Upper lobe of right lung (tissue), 1 donor: Measurements from ENCODE around the gene RBM17. TPM values are rescaled to one million over a fixed set of nuclear protein-coding genes. Genes with fewer than 3 reads are reported as not detected.

ENCODE experiments used
- ATAC-seq: fragments of 200-7000 bp; cut with Tn5 transposase; one replicate; pipeline ENCODE4 v1.9.1; 2020; ENCODE audit warnings: mild to moderate bottlenecking, moderate library complexity
- DNase-seq: peaks from one replicate; pipeline ENCODE4 v3.0.0-alpha.2; 2020
- H3K27ac ChIP-seq: fragments of 200-600 bp; one replicate; pipeline ENCODE4 v1.8.0; 2022
- H3K27me3 ChIP-seq: fragments of 200-600 bp; one replicate; pipeline ENCODE4 v1.8.0; 2022; ENCODE audit warnings: mild to moderate bottlenecking
- H3K36me3 ChIP-seq: fragments of 200-600 bp; one replicate; pipeline ENCODE4 v1.8.0; 2022
- H3K4me1 ChIP-seq: fragments of 200-600 bp; one replicate; pipeline ENCODE4 v1.8.0; 2022
- H3K4me3 ChIP-seq: fragments of 200-600 bp; one replicate; pipeline ENCODE4 v1.8.0; 2022; ENCODE audit warnings: mild to moderate bottlenecking
- H3K9me3 ChIP-seq: fragments of 200-600 bp; one replicate; pipeline ENCODE4 v1.8.0; 2022
- intact Hi-C: fragments of 100-400 bp; cut with DNase I; formaldehyde crosslinking; loops from one replicate; pipeline ENCODE4 v1.11.0; 2022
- total RNA-seq: library from RNA; stranded (reverse); fragmentation: NEBNext Ultra II Directional; extraction: Animal tissue kit (Norgen Biotek cat#: 25700); gene quantifications from one replicate; pipeline ENCODE4 v1.2.1, GENCODE V29; 2021
- TF ChIP-seq, protein P1 (sequence below): fragments of 200-600 bp; IDR thresholded peaks from one replicate; pipeline ENCODE4 v1.8.0; 2022; ENCODE audit warnings: antibody characterized with exemption
- donor health status: DM: no; HTN: yes; CAD: no; lungs with severe emphysema.

The RBM17 gene
- total RNA-seq, 1 donor from 2014 or later = 92.5 TPM

- peak; percentile 20 for ATAC-seq
- intact Hi-C loops = no loop called here
- peak overlapping the region; percentile 68 for H3K27ac ChIP-seq
These were observed 17.4 kb upstream of the RBM17 start for GRCh38 chr10:6071181-6072175.

DNA sequence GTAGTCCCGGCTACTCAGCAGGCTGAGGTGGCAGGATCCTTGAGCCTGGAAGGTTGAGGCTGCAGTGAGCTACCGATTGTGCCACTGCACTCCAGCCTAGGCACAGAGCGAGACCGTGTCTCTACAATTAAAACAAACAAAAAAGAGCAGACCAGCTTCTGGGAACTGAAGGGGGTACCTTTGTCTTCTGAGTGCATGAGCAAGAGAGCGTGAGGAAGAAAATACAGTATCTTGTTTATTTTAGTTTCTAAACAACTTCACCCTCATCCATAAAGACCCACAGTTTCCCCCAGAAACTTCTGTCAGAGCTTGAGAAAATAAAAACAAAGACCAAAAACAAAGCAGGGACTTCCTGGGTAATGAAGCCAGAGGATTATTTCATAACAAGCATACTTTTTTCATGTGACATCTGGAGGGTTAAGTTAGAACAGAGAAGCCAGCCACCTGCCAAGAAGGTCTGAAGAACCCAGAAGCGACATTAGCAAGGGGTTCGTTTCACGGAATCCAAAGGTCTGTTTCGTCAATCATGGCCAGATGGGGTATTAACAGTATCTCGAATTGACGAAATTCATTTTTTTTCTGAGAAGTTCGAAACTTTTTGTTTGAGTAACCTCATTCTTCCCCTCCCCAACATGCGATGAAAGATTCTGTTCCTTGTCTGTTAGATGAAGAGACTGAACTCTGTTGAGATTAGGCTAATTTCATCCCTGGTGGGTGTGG is 16.5 kb upstream of the RBM17 start:
- no peaks in the 10 kb centered on the region for H3K36me3 ChIP-seq
- TF ChIP-seq, protein P1, sequence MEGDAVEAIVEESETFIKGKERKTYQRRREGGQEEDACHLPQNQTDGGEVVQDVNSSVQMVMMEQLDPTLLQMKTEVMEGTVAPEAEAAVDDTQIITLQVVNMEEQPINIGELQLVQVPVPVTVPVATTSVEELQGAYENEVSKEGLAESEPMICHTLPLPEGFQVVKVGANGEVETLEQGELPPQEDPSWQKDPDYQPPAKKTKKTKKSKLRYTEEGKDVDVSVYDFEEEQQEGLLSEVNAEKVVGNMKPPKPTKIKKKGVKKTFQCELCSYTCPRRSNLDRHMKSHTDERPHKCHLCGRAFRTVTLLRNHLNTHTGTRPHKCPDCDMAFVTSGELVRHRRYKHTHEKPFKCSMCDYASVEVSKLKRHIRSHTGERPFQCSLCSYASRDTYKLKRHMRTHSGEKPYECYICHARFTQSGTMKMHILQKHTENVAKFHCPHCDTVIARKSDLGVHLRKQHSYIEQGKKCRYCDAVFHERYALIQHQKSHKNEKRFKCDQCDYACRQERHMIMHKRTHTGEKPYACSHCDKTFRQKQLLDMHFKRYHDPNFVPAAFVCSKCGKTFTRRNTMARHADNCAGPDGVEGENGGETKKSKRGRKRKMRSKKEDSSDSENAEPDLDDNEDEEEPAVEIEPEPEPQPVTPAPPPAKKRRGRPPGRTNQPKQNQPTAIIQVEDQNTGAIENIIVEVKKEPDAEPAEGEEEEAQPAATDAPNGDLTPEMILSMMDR = no peak
- no peaks in the 10 kb centered on the region for H3K9me3 ChIP-seq
- peak overlapping the region; percentile 68 for H3K27ac ChIP-seq
- ATAC-seq (no peak), DNase-seq (no peak)
- intact Hi-C loops = no loop called here
- peaks cover 36% of the 10 kb centered on the region for H3K4me1 ChIP-seq
- no peak overlapping the region for H3K4me3 ChIP-seq
- H3K27me3 ChIP-seq = no peaks in the 10 kb centered on the region

More at GRCh38 chr10:6071181-6072175, 17.4 kb upstream of the RBM17 start:
- Histone ChIP-seq H3K4me1 (peaks cover 41% of the 10 kb centered on the region), H3K27me3 (no peaks in the 10 kb centered on the region), H3K36me3 (no peaks in the 10 kb centered on the region), H3K9me3 (no peaks in the 10 kb centered on the region), H3K4me3 (no peak overlapping the region)
- TF ChIP-seq, protein P1 = no peak
- DNase-seq = no peak

DNA sequence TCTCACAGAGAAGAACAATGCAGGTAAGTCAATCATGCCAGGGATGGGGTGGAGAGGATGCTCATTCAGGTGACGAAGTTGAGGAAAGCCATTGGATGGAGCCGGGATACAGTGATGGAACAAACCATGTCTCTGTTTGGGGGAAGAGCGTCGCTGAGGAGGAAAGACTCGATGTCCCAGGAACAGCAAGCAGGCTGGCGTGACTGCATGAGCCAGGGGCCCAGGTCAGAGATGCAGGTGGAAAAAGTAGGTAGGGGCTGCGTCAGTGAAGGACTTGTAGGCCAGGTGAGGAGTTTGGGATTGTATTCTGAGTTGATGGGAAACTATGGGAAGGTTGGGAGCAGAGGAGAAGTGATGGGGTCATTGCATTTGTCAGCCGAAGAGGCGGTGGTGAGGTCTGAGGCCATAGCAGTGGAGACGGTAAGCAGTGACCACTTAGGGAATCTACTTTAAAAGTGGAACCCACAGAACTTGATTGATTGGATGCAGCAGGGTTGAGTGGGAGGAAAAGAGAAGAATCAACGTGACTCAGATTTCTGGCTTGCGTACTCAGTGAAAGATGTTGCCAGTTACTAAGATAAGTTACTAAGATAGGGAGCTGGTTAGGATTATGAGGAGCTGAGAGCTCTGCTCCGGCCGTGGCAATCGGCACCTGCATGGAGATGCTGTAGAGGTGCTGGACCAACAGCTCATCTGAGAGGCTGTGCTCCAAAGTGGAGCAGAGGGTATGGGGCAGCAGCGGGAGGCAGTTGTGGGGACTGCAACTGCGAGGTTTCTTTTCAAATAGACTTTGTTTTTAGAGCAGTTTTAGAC is 14.1 kb upstream of the RBM17 start:
- DNase-seq = no peak
- peak; percentile 53 for ATAC-seq
- no peaks in the 10 kb centered on the region for H3K9me3 ChIP-seq
- intact Hi-C loops = no loop called here
- TF ChIP-seq, protein P1 = no peak
- H3K4me1 ChIP-seq = peaks cover 22% of the 10 kb centered on the region
- H3K36me3 ChIP-seq = no peaks in the 10 kb centered on the region
- H3K4me3 ChIP-seq = no peak overlapping the region
- H3K27me3 ChIP-seq = no peaks in the 10 kb centered on the region
- no peak overlapping the region for H3K27ac ChIP-seq

DNA sequence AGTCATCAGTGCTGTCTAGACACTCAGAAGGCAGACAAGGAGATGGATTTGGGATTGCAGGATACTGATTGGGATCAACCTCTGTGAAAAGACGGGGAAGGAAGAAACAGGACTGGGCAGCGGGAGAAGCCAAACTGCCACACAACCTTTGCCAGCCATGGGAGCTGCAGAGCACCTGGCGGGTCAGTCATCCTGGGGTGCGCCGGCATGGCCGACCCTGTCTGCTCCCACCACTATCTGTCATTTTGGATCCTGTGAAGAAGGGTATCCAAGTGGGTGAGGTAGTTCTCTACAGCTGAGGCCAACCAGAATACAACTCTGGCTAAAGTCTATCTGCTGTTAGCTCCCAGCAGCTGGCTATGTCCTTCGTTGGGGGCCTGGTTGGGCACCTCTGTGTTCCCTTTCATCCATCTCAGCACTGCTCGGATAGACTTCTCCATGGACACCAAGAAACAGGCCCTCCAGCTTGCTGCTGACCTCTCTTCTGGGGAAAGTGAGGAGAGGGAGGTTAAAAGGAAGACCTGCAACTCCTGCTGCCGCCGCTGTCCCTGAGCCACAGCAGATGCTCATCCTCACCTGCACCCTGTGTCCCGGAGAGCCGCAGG is 11.7 kb upstream of the RBM17 start:
- intact Hi-C loops = no loop called here
- TF ChIP-seq, protein P1 = no peak
- H3K36me3 ChIP-seq = no peaks in the 10 kb centered on the region
- no peak overlapping the region for H3K4me3 ChIP-seq
- ATAC-seq (no peak), DNase-seq (no peak)
- no peaks in the 10 kb centered on the region for H3K27me3 ChIP-seq
- peaks cover 5% of the 10 kb centered on the region for H3K4me1 ChIP-seq
- H3K27ac ChIP-seq = no peak overlapping the region
- H3K9me3 ChIP-seq = no peaks in the 10 kb centered on the region

GRCh38 chr10:6079044-6079443 is 9.8 kb upstream of the RBM17 start:
- Histone ChIP-seq H3K4me1 (peaks cover 11% of the 10 kb centered on the region), H3K9me3 (no peaks in the 10 kb centered on the region), H3K27me3 (no peaks in the 10 kb centered on the region), H3K36me3 (no peaks in the 10 kb centered on the region), H3K4me3 (no peak overlapping the region), H3K27ac (no peak overlapping the region)
- DNase-seq = no peak
- TF ChIP-seq, protein P1 = no peak
- no peak for ATAC-seq
- intact Hi-C loops = no loop called here
